ENCODE measurements around the gene FAM124A. TPM values are rescaled to one million over a fixed set of nuclear protein-coding genes. Genes with fewer than 3 reads are reported as not detected.

The FAM124A gene
- total and polyA plus RNA-seq, 2 donors (not counting 1 experiment from before 2014, with no cell fraction given): 1.7 to 4.8 TPM

- Histone ChIP-seq H3K27ac (ENCODE audit: insufficient read depth, low read length) (no peak overlapping the region), H2AFZ (ENCODE audit: low read length) (no peak overlapping the region), H3K4me1 (ENCODE audit: control insufficient read depth, extremely low read depth, insufficient read depth, low read length) (no peaks in the 10 kb centered on the region), H3K36me3 (ENCODE audit: control insufficient read depth, insufficient read depth, low read length) (no peaks in the 10 kb centered on the region), H3K27me3 (ENCODE audit: control insufficient read depth, insufficient read depth, low read length) (no peaks in the 10 kb centered on the region), H3K9me3 (ENCODE audit: control insufficient read depth, insufficient read depth, low read depth, low read length) (no peaks in the 10 kb centered on the region), H4K20me1 (ENCODE audit: control insufficient read depth, extremely low read depth, insufficient read depth, low read length) (no peaks in the 10 kb centered on the region), H3K9ac (ENCODE audit: insufficient read depth, low read length) (no peak overlapping the region), H3K4me2 (ENCODE audit: extremely low read depth, insufficient read depth, low read length) (no peak overlapping the region), H3K79me2 (ENCODE audit: control insufficient read depth, insufficient read depth, low read length) (no peaks in the 10 kb centered on the region), H3K4me3 (replicated peaks in 1 of 4; ENCODE audit: control extremely low read depth in 1 of 4, insufficient read depth in 1 of 4, low read depth in 3 of 4, low read length in 4 of 4) (no peak overlapping the region)
- TF ChIP-seq CTCF (conservative IDR thresholded peaks at IDR 0.05 in 1 of 2, IDR thresholded peaks at IDR 0.05 in 1 of 2; ENCODE audit: low read depth in 1 of 2, low read length in 2 of 2) (no peak), EZH2 (IDR thresholded peaks at IDR 0.05; ENCODE audit: low read length, missing control alignments) (no peak)
- DNase-seq (ENCODE audit: low read depth in 2 of 2): no peak
These were observed 21.6 kb downstream of the FAM124A start for GRCh38 chr13:51243832-51244231.

- Histone ChIP-seq H3K27me3 (ENCODE audit: control insufficient read depth, insufficient read depth, low read length) (no peaks in the 10 kb centered on the region), H3K4me3 (replicated peaks in 1 of 4; ENCODE audit: control extremely low read depth in 1 of 4, insufficient read depth in 1 of 4, low read depth in 3 of 4, low read length in 4 of 4) (no peak overlapping the region), H2AFZ (ENCODE audit: low read length) (no peak overlapping the region), H3K36me3 (ENCODE audit: control insufficient read depth, insufficient read depth, low read length) (no peaks in the 10 kb centered on the region), H3K27ac (ENCODE audit: insufficient read depth, low read length) (no peak overlapping the region), H3K4me1 (ENCODE audit: control insufficient read depth, extremely low read depth, insufficient read depth, low read length) (no peaks in the 10 kb centered on the region), H3K9ac (ENCODE audit: insufficient read depth, low read length) (no peak overlapping the region), H3K9me3 (ENCODE audit: control insufficient read depth, insufficient read depth, low read depth, low read length) (no peaks in the 10 kb centered on the region), H3K79me2 (ENCODE audit: control insufficient read depth, insufficient read depth, low read length) (no peaks in the 10 kb centered on the region), H4K20me1 (ENCODE audit: control insufficient read depth, extremely low read depth, insufficient read depth, low read length) (no peaks in the 10 kb centered on the region), H3K4me2 (ENCODE audit: extremely low read depth, insufficient read depth, low read length) (no peak overlapping the region)
- TF ChIP-seq CTCF (conservative IDR thresholded peaks at IDR 0.05 in 1 of 2, IDR thresholded peaks at IDR 0.05 in 1 of 2; ENCODE audit: low read depth in 1 of 2, low read length in 2 of 2) (no peak), EZH2 (IDR thresholded peaks at IDR 0.05; ENCODE audit: low read length, missing control alignments) (no peak)
- no peak for DNase-seq (ENCODE audit: low read depth in 2 of 2)
These were observed 22.6 kb downstream of the FAM124A start for GRCh38 chr13:51244637-51245405.

GRCh38 chr13:51245583-51245982 is 23.4 kb downstream of the FAM124A start:
- H3K79me2 ChIP-seq (ENCODE audit: control insufficient read depth, insufficient read depth, low read length): no peaks in the 10 kb centered on the region
- H2AFZ ChIP-seq (ENCODE audit: low read length): no peak overlapping the region
- no peaks in the 10 kb centered on the region for H3K4me1 ChIP-seq (ENCODE audit: control insufficient read depth, extremely low read depth, insufficient read depth, low read length)
- no peak for DNase-seq (ENCODE audit: low read depth in 2 of 2)
- TF ChIP-seq EZH2 (IDR thresholded peaks at IDR 0.05; ENCODE audit: low read length, missing control alignments) (no peak), CTCF (conservative IDR thresholded peaks at IDR 0.05 in 1 of 2, IDR thresholded peaks at IDR 0.05 in 1 of 2; ENCODE audit: low read depth in 1 of 2, low read length in 2 of 2) (no peak)
- no peak overlapping the region for H3K27ac ChIP-seq (ENCODE audit: insufficient read depth, low read length)
- H3K36me3 ChIP-seq (ENCODE audit: control insufficient read depth, insufficient read depth, low read length): no peaks in the 10 kb centered on the region
- no peaks in the 10 kb centered on the region for H3K9me3 ChIP-seq (ENCODE audit: control insufficient read depth, insufficient read depth, low read depth, low read length)
- no peaks in the 10 kb centered on the region for H4K20me1 ChIP-seq (ENCODE audit: control insufficient read depth, extremely low read depth, insufficient read depth, low read length)
- no peaks in the 10 kb centered on the region for H3K27me3 ChIP-seq (ENCODE audit: control insufficient read depth, insufficient read depth, low read length)
- H3K4me2 ChIP-seq (ENCODE audit: extremely low read depth, insufficient read depth, low read length): no peak overlapping the region
- no peak overlapping the region for H3K4me3 ChIP-seq (replicated peaks in 1 of 4; ENCODE audit: control extremely low read depth in 1 of 4, insufficient read depth in 1 of 4, low read depth in 3 of 4, low read length in 4 of 4)
- H3K9ac ChIP-seq (ENCODE audit: insufficient read depth, low read length): no peak overlapping the region

All from fibroblast of lung (primary cell).